GM13976 (cell line): ENCODE results near the gene MERTK.
"Not testable (repeated sequence)": the region's sequence is repeated elsewhere in the genome, so short reads cannot be mapped to it uniquely, and the experiment has no call there.

Experiments used
- DNase-seq: peaks from one replicate; pipeline ENCODE4 v3.0.0; 2012; ENCODE audit warnings: low spot score
- CTCF ChIP-seq: IDR thresholded peaks from 2 replicates; pipeline ENCODE4 v1.5.1; 2012; ENCODE audit warnings: borderline replicate concordance, mild to moderate bottlenecking; ENCODE audit not compliant: insufficient read depth; ENCODE audit errors: extremely low read depth, missing control alignments, control extremely low read depth
- in situ Hi-C: fragments of 300-500 bp; cut with MboI; formaldehyde crosslinking; loops from one replicate; pipeline ENCODE4 v1.12.0; 2022; ENCODE audit warnings: low sequenced_read_pairs, mixed read lengths, inconsistent platforms; ENCODE audit not compliant: unreplicated experiment

Gene MERTK

GRCh38 chr2:111924617-111925107, 26.3 kb downstream of the MERTK start:
- no peak for TF ChIP-seq CTCF
- no peak for DNase-seq
- in situ Hi-C loops = no loop called here

- in situ Hi-C loops = no loop called here
- no peak for TF ChIP-seq CTCF
- no peak for DNase-seq
These were observed 29.3 kb downstream of the MERTK start for GRCh38 chr2:111927723-111928122.

DNA sequence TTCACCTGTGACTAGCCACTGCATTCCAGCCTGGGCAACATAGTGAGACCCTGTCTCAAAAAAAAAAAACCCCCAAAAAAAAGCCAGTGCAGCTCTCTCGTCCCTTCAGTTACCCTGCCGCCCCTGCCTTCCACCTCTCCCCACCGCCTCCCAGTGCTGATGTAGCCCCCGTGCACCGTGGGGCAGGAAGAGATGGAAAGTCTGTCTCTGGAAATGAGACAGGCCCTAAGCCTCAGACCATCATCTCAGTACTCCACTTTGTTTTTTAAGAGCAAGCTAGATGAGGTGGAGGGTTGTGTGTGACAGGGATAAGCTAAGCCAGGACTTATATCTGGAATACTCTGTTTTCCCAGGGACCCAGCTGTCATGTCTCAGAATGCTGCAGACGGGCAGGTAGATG, 32.0 kb downstream of the MERTK start:
- in situ Hi-C loops = no loop called here

DNA sequence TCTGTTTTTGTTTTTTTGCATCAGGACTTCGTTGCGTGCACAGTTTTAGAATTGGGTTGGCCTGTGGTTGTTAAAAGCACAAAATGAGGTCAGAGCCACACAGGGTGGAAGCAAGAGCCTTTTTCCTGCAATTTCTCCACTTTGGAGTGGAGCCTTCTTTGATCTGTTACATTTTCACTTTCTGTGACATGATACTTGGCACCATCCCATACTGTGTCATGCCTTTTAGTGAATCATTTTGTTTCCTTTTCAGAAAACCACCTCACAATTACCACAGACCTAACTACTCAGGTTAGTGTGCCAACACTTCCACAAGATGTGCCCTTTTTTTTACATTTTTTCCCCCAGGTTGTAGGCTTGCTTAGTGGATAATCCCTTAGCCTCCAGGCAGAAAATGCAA, 32.5 kb downstream of the MERTK start:
- in situ Hi-C loops = no loop called here
- no peak for DNase-seq
- TF ChIP-seq CTCF = no peak

More for the DNA sequence above, 32.0 kb downstream of the MERTK start:
- no peak for DNase-seq
- TF ChIP-seq CTCF = no peak

GRCh38 chr2:111932841-111933291, 34.5 kb downstream of the MERTK start:
- TF ChIP-seq CTCF = no peak
- no peak for DNase-seq
- in situ Hi-C loops = no loop called here

- DNase-seq, in situ Hi-C loops: not testable (repeated sequence)
These were observed 35.5 kb downstream of the MERTK start for GRCh38 chr2:111933900-111934299.

DNA sequence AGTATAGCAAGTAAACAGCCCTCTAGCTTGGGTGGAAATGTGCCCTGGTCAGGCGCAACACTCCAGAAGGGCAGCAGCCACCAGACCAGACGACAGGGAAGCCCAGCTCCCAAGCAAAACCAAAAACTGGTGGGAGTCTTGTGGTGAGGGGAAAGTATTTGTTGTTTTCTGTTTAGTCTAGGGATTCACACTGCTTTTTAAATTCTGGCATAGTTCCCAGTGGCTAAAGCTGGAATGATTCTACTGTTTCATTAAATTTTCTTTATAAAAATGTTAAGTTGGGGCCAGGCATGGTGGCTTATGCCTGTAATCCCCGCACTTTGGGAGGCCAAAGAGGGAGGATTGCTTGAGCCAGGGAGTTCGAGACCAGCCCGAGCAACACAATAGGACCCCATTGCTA, 38.5 kb downstream of the MERTK start:
- DNase-seq = no peak
- TF ChIP-seq CTCF = no peak
- in situ Hi-C loops = no loop called here
